Measurements from ENCODE around the gene NR6A1. TPM values are rescaled to one million over a fixed set of nuclear protein-coding genes. Genes with fewer than 3 reads are reported as not detected.

NR6A1 gene
- total RNA-seq, 1 experiment from 2014 or later, result 99.3 TPM

DNA sequence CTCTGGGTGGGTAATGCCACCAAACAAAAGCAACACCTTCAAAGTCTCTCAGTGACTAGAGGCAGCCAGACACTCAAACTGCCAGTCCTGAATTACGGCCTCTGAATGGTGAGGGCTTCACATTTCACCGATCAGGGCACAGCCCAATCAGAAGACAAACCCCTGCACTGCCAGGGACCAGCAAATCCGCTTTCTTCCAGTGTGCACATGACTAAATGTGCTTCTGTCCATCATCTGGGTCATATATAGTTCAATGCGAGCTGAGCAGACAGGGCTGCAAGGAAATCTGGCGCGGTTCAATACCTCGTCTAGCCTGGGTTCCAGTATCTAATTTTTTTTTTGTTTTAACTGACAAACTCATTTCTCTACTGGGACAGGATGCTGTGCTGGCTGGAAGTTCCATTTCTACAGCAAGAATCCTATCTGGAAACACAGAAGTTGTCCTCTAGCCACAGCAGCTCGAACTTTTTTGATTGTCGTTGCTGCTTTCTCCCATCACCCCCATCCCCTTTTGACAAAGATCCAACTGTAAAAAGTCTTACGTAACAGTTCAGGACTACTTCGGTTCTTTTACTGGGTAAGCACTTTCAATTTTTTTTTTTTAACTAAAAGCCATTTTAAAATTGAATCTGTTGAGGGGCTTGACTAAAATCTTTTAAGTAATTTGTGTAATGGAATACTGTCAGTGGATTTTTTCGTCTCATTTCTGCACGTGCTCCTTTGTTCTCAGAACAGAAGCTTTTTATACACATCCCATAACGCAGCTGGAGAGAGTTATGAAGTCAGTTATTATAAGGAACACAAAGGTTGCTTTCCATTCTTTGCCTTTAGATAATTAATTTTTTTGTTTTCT lies 112.7 kb downstream of the NR6A1 start:
- Mint-ChIP-seq H3K9me3 (no peaks in the 10 kb centered on the region), H3K27me3 (ENCODE audit: low read depth) (no peaks in the 10 kb centered on the region), H3K4me1 (peaks cover 44 to 49% of the 10 kb centered on the region in 2 experiments), H3K36me3 (ENCODE audit: insufficient read depth in 1 of 3, low read depth in 3 of 3) (peaks cover 0 to 2% (median 0%) of the 10 kb centered on the region in 3 experiments; a peak in 2 of 7 replicates), H3K27ac (peak overlapping the region; percentile 23 to 100 (median 91); a peak in 5 of 7 replicates), H3K4me3 (peak overlapping the region in 1 of 2 experiments; percentile 91; a peak in 3 of 5 replicates)
- Histone ChIP-seq H2BK120ac (ENCODE audit: low read depth, low read length, poor library complexity, severe bottlenecking) (no peak overlapping the region), H2BK20ac (ENCODE audit: low read depth, low read length, poor library complexity, severe bottlenecking) (no peak overlapping the region), H2BK12ac (ENCODE audit: insufficient read length, low read depth, low read length) (no peak overlapping the region), H2BK5ac (ENCODE audit: insufficient read length, low read length) (no peak overlapping the region), H3K56ac (ENCODE audit: insufficient read length, low read depth, low read length) (no peak overlapping the region), H3K23me2 (ENCODE audit: insufficient read length, low read depth, low read length, poor library complexity, severe bottlenecking) (peaks cover 11% of the 10 kb centered on the region), H3K27ac (ENCODE audit: insufficient read length, low read depth, low read length) (no peak overlapping the region), H3K23ac (ENCODE audit: insufficient read length, low read depth, low read length) (no peak overlapping the region), H4K20me1 (ENCODE audit: control insufficient read depth, insufficient read depth, insufficient read length) (no peaks in the 10 kb centered on the region), H3K4ac (ENCODE audit: low read depth, low read length) (no peak overlapping the region), H4K8ac (replicated peaks; ENCODE audit: insufficient read length, low read depth, low read length) (no peak overlapping the region), H3K9me3 (ENCODE audit: control insufficient read depth, low read depth, low read length) (no peaks in the 10 kb centered on the region), H3K4me1 (ENCODE audit: insufficient read depth, low read length) (peaks cover 2% of the 10 kb centered on the region; the same call in 1 of the 2 replicates), H4K5ac (ENCODE audit: insufficient read length, low read depth, low read length) (no peak overlapping the region), H3T11ph (ENCODE audit: low read length) (no peak overlapping the region), H3K27me3 (ENCODE audit: insufficient read depth, low read length) (no peaks in the 10 kb centered on the region), H2AFZ (ENCODE audit: low read length) (no peak overlapping the region), H3K4me2 (ENCODE audit: insufficient read depth, insufficient read length, low read length) (peak overlapping the region; percentile 83), H2AK5ac (ENCODE audit: insufficient read length, low read length) (no peak overlapping the region), H3K9ac (ENCODE audit: extremely low read depth, insufficient read length, low read length) (peak overlapping the region; percentile 73), H4K91ac (ENCODE audit: insufficient read length, low read depth, low read length) (no peak overlapping the region), H3K79me2 (ENCODE audit: insufficient read depth, low read length) (peaks cover 3% of the 10 kb centered on the region; the same call in 1 of the 2 replicates), H2BK15ac (ENCODE audit: low read depth, low read length) (no peak overlapping the region), H3K18ac (ENCODE audit: insufficient read length, low read depth, low read length) (no peak overlapping the region), H3K14ac (ENCODE audit: insufficient read depth, low read length) (no peak overlapping the region), H3K79me1 (ENCODE audit: insufficient read depth, low read depth, low read length, poor library complexity, severe bottlenecking) (peaks cover 1% of the 10 kb centered on the region)
- DNase-seq, result peak; percentile 83
- TF ChIP-seq CTCF (conservative IDR thresholded peaks at IDR 0.05), result no peak
- WGBS (ENCODE audit: extremely low coverage, insufficient read length, low lambda C conversion rate), result no CpG with 5 or more reads among the region's 14 CpGs

All from H9 (cell line).